Epithelial cell of prostate (primary cell): Measurements from ENCODE around the gene EDEM3.
A peak's percentile ranks its signal among the peaks of the same experiment; 100 is the strongest.
"Not testable (repeated sequence)": the region's sequence is repeated elsewhere in the genome, so short reads cannot be mapped to it uniquely, and the experiment has no call there.

Experiments
- DNase-seq: peaks from one replicate; pipeline ENCODE4 v3.0.0-alpha.2; 2011; ENCODE audit warnings: low read depth, low spot score
- H3K27ac ChIP-seq: fragments of 450-650 bp; 2 replicates; pipeline ENCODE4 v1.5.1; 2017; ENCODE audit warnings: mild to moderate bottlenecking

The EDEM3 gene

DNA sequence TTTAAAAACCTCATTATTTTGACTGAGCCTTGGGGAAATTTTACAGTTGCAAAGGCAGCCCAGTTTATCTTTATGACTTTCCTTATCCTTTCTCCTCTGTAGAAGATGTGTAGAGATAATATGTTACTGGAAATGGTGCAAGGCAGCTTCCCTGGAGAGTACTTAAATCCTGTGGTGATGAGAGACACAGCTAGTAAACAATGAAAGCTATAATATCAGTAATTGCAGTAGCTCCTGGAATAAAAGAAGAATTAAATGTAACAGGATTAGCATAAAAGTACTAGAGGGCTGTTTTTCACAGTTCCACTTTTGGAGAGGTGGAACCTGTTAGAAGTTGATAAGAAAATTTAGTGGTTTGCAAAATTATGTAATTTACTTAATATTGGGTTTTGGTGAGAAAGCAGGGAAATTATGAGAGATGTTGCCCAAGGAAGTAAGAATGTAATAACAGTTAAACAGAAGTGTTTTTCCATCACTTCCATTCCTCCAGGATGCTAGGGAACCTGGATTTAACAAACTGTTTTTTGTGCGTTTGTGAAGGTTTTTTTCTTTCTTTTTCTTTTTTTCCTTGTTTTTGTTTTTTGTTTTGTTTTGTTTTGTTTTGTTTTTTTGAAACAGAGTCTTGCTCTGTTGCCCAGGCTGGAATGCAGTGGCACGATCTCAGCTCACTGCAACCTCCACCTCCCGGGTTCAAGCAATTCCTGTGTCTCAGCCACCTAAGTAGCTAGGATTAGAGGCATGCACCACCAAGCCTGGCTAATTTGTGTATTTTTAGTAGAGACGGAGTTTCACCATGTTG, 15.7 kb upstream of the EDEM3 start:
- no peak for DNase-seq
- H3K27ac ChIP-seq, result no peak overlapping the region

DNA sequence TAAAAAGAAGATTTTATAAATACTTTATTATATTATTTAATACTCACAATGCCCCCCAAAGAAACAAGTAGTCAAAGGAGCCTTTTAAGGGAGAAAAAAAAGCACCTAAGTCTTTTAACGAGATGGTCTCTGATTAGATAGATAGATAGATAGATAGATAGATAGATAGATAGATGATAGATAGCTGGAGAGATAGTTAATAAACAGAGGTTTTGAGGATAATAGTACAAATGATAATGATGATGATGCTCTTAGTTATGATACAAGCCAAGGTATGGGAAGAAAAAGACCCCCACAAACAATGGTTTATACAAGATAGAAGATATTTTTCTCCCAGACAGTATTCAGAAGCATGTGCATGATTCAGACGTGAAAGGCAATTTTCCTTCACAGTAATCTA, 14.6 kb upstream of the EDEM3 start:
- DNase-seq, result no peak
- H3K27ac ChIP-seq, result no peak overlapping the region

DNA sequence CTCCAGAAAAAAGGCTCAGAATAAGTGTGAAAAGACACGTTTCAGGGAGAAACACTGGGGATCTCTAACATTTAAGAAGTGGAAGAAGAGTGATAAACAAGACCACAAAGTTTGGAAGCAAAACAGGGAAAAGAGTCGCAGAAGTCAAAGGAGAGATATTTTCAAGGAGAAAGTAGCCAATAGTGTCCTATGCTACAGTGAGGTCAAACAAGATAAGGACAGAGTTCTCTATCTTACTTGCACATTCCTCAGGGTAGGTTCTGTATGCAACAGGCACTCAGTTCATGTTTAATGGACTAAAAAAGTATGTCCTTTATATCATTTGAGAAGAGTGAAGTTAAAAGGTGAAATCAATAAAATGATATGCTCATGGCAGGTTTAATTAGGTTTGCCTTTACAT, 13.8 kb upstream of the EDEM3 start:
- DNase-seq, result no peak

DNA sequence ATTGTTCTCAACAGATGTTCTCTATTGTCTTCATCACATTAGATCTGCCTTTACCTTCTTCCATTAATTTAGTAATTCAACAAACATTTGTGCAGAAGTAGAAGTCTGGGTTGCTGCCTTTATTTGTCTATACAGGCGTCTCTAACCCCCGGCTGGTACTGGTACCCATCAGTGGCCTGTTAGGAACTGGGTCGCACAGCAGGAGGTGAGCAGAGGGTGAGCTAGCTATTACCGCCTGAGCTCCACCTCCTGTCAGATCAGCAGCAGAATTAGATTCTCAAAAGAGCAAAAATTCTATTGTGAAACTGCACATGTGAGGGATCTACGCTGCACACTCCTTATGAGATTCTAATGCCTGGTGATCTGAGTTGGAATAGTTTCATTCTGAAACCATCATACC, 12.9 kb upstream of the EDEM3 start:
- no peak for DNase-seq

More for the DNA sequence above, 13.8 kb upstream of the EDEM3 start:
- no peak overlapping the region for H3K27ac ChIP-seq

DNA sequence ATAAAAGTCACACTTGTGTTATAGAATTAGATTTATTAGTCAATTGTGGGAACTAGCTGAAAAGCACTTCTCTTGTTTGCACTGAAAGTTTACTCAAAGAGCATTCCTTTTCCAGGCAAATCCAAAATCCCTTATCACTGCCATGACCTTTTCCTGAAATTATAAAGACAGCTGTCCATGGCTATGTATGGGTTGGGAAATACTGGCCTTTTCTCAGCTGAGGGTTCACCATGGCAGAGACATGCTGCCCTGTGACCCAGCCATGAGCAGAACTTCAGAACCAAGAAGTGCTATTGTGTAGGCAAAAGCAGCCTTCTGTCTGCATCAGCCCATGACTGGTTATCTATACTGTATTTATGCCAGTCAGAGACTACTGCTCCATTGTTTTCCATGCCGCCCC, 9.8 kb upstream of the EDEM3 start:
- no peak overlapping the region for H3K27ac ChIP-seq
- DNase-seq, result no peak

More for the DNA sequence above, 12.9 kb upstream of the EDEM3 start:
- no peak overlapping the region for H3K27ac ChIP-seq

DNA sequence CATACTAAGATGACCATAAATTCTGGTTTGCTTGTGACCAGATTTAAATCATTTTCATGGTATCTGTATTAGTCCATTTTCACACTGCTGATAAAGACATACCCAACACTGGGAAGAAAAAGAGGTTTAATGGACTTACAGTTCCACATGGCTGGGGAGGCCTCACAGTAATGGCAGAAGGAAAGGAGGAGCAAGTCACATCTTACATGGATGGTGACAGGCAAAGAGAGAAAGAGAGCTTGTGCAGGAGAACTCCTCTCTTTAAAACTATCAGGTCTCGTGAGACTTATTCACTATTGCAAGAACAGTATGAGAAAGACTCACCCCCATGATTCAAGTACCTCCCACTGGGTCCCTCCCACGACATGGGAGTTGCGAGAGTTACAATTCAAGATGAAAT, 8.9 kb upstream of the EDEM3 start:
- H3K27ac ChIP-seq, DNase-seq: not testable (repeated sequence)

DNA sequence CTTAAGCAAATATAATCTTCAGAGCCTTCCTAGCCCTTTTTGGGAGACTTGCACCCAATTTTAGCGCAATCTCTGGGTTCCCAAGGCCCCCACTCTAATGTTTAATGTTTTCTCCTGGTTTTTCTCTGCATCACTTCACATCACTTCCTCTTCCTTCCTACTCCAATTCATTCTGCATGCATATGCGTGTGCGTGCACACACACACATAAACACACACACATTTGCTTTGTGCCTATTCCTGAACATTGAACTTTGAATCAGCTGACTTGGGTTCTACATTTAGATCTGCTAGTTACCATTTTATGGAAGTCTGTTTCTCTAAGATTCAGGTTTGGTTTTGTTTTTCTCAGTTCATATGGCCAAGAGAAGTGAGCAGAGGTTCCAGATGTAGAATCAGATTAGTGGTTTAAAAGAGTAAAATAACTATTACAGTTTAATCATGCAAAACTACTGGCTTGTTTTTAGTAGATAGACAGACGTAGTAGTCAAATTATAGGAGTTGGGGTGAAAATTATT, 7.4 kb upstream of the EDEM3 start:
- no peak overlapping the region for H3K27ac ChIP-seq
- no peak for DNase-seq

DNA sequence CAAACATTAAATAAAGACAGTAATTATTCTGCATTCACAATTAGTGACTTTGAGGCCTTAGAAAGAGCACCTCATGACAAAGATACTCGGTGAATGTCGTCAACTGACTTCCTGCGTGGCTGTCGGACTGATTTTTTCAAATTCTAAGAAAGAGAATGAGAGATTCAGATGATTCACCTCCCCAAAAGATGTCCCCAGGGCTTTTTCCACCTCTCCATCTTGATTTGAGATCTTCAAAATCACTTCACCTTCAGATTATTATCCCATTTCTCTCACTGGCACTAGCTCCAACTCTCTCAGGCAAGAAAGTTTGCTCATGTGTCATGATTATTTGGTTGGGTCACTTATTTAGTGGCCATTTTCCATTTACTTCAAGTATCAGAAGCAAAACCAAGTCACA, 5.0 kb upstream of the EDEM3 start:
- H3K27ac ChIP-seq, result no peak overlapping the region
- DNase-seq, result no peak

DNA sequence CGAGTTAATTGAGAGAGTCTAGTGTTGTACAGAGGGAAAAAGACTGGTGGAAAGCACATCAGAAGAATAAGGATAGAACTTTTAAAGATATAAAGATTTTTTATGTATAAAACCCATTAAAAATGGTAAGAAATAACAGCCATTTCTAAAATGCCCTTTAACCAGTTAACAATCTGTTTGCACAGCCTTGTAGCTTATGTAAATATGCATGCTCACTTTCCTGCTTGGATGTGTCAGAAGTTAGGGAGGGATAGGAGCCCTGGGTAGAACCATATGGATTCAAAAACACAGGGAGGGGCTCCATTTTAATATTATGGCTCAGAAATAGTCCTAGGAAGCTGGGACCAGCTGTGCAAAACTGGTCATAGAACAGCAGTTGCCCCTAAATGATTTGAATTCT, 4.5 kb upstream of the EDEM3 start:
- H3K27ac ChIP-seq, result no peak overlapping the region
- no peak for DNase-seq

DNA sequence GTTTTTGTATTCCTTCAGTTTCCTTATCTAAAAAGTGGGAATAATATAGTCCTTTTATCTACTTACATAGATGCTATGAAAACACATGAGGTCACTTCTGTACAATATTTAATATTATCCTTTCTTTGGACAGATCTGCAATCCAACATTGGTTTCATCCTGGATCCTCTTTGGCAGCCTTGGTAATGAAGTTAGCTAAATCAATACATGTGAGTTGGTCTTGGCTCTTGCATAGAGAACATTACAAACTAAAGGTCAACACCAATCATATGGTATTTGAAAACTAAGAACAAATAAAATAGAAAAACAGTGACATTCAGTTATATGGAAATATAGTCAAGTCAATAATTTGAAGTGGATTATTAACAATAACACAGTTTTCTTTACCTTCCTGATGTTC, 3.2 kb upstream of the EDEM3 start:
- DNase-seq, result no peak
- no peak overlapping the region for H3K27ac ChIP-seq

DNA sequence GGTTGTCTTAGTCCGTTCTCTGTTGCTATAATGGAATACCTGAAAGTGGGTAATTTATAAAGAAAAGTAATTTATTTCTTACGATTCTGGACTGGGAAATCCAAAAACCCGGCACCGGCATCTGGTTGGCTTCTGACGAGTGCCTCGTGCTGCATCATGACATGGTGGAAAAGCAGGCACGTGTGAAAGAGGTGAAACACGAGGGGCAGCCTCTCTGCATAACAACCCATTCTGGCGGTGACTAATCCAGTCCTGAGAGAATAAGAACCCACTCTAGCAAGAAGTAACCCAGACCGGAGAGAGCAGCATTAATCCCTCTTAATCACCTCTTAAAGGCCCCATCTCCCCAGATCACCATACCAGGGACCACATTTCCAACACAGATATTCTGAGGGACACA, 2.7 kb upstream of the EDEM3 start:
- DNase-seq, result no peak

DNA sequence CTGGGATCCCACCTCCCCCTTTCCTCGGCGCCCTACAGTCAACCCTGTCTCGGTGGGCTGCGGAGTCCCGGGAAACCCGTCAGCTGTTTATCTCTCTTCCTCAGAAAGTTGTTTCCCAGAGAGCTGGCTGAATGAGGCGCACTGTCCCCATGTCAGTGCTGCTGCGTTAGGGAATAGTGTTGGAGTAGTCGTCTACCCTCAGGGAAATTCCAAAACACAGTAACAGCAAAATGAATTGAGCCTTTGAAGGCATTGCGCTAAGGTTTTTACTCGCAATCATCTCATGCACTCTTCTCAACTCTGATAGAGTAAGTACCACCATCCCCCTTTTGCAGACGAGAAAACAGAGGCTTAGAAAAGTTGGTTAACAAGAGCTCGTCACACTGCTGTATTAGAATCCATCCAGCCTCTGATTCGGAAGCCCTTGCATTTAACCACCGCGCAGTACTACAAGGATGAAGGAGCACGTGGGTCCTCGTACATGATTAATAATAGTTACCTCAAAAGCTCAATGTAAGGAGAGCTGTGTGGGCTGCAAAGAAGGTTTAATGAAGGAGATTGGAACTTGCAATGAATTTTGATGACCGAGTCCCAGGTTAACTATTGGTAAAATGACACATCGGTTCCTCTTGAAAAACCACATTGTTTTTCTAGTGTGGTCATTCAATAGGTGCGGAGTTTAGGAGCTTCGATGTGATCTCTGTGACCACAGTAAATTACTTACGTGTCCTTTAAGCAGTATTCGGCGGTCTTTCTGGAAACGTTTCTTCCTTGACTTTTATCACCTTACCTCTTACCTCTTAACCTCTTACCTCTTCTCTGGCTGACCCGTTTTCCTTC, 788 bp upstream of the EDEM3 start:
- peak overlapping the region; percentile 80 for H3K27ac ChIP-seq
- no peak for DNase-seq

More for the DNA sequence above, 2.7 kb upstream of the EDEM3 start:
- no peak overlapping the region for H3K27ac ChIP-seq

DNA sequence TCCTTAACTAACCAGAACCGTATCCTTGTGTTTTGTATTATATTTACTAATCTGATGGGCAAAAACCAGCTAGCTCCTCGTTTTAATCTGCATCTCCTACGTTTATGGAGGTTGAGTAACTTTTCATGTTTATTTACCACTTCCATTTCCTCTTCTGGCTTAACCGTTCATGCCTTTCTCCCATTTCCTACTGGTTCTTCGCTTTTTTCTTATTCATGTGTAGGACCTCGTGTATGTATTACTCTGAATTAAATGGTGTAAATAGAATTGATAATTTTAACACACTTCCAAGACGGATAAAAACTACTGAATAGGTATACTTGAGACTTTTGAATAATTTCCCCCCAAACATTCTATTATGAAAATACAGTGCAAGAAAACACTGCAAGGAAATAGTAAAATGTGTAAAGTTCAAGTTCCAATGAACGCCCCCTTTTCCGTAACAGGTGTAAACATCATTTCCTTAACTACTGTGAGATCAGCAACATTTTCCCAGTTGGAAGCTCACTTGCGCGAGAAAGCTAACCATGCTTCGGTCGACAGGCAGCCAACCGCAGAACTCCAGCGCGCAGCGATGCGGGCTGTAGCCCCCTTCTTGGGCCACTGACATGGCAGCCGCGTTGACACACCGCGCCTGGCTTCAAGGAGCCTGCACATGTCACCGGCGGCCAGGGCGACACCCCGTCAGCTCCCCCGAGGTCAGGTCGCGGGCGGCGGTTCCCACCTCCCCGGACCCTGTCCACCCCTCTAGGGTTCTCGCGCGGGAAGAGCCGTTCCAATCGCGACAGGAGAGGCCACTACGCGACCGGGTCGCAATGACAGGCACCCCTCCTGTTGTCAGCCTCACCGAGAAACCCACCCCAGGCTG, 816 bp downstream of the EDEM3 start:
- DNase-seq, result no peak
- peak overlapping the region; percentile 80 for H3K27ac ChIP-seq

DNA sequence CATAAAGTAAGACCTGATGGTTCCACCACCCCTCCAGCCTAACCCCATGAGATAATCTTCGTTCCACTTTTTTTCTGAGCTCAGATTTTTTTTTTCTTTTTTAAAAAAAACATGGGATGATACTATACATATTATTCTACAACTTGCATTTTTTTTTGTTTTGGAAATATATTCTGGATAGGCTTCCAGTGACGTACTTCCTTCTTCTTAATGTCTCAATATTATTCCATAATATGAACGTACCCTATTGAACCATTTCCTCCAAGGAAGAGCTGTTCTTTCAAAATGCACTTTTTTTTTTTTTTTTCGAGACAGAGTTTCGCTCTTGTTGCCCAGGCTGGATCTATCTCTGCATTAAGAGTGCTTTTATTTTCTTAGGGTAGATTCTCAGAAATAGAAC, 1.5 kb downstream of the EDEM3 start:
- H3K27ac ChIP-seq, result no peak overlapping the region
- no peak for DNase-seq

DNA sequence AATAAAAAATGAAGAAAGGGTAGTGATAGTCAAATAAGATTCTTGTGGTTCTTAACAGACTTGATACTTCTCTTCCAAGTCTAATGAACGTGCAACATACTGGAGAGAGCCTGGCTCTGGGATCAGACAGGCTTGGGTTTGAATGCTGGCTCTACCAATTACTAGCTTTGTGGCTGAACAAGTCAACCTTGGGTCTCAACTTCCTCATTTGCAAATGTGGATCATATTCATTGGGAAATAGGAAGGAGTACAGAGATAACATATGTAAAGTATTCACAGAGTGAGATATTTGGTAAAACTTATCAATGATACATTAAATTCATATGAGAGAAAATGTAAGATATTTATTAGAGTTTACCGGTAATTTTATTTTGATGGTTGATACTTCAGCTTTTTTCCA, 2.0 kb downstream of the EDEM3 start:
- no peak for DNase-seq

DNA sequence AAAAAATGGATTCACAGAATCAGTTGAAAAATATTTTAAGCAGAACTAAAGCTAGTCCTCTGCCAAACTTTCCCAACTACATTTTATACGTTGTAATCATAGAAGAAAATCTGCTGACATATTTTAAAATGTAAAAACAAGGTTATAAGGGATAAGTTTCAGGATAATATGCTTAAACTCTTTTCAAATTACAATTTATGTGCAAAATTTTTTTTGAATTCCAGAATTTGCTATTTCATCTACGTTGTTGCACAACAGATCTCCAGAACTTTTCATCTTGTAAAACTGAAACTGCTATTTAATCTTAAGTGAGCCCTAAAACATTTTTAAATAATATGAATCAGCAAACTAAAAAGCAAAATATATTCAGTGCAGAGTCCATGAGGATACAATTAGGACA, 5.9 kb downstream of the EDEM3 start:
- DNase-seq, result no peak
- H3K27ac ChIP-seq, result no peak overlapping the region

More for the DNA sequence above, 2.0 kb downstream of the EDEM3 start:
- H3K27ac ChIP-seq, result no peak overlapping the region

DNA sequence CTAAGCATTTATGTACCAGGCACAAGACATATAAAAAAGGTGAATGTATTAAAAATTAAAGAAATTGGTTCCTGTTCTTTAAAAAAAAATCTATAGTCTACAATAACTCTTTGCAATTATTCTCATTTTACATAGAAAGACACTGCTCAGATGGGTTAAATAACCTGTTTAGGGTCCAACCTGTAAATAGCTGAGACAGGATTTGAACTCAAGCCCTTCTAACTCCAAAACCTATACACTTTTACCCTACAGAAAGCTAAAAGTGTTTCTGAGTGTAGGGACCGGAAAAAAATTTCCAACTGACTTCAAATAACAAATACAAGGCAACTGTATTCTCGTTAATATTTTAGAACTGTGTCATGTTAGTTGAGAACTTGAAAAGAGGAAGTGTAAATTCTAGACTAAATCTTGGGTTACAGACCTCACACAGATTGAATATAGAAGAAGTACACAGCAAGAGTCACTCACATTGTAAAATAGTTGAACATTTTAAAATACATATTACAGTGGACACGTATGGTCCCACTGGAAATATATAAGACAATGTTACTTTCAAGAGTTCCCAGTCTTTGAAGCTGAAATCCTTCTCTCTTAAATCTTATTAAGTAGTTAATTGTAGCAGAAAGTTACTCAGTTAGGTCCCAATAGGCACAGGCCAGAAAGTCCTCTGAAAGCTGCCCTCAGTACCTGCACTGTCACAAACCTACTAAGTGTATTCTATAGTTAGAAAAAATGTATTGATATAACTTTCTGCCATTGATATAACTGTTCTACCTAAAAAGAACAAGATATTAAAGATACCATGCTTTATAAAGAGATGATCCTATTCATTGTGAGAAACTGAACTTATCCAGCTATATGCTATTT, 7.3 kb downstream of the EDEM3 start:
- no peak for DNase-seq
- no peak overlapping the region for H3K27ac ChIP-seq

DNA sequence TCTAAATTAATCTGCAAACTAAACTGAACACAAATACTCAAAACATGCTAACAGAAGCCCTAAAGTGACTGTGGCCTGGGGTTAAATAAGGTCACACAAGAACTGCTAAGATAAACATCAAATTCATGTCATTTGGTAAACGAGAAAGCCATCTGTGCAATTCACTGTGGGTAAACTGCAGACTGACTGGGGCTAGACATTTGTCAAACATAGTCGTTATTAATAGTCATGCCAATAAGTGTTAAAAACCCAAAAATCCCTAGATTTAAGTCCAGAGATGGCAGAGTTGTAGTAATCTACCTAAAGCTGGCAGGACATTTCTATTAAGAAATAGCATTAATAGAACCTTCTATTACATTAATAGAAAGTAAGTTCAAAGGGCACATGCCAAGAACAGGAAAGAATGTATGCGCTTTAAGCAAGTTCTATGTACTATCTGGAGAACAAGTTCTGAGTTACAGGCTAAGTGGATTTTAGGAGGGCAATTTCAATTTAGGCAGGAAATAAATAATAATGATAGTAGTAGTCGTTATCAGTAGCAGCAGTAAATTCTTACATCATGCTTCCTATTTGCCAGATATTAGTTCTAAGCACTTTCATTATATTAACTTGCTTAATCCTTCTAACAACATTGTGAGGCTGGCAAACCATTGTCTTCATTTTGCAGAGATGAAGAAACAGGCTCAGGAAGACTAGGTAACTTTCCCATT, 8.6 kb downstream of the EDEM3 start:
- no peak for DNase-seq
- H3K27ac ChIP-seq, result no peak overlapping the region

DNA sequence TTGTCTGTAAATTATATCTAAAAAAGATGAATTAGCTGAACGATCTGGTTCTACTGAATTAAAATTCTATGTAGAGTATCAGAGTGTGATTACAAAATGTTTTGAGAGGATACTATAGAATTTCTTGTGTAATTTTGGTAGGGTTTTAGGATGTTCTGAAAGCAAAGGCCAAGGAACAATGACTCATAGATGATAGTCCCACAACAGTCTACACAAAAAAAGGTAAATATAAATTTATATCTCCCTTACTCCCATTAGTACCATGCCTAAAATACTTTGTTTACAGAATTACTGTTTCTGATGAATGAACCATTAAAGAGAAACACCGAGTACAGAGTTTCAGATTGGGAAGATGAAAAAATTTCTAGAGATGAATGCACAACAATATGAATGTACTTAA, 9.5 kb downstream of the EDEM3 start:
- no peak for DNase-seq
- H3K27ac ChIP-seq, result no peak overlapping the region
